IPS-15b (cell line): Measurements from ENCODE around the gene SMAP1.

Experiments
- H3K27me3 ChIP-seq: one replicate; pipeline ENCODE4 v1.6.1; 2013; ENCODE audit warnings: low read length; ENCODE audit not compliant: control insufficient read depth, insufficient read depth
- H3K36me3 ChIP-seq: one replicate; pipeline ENCODE4 v1.6.1; 2013; ENCODE audit warnings: low read length; ENCODE audit not compliant: control insufficient read depth, insufficient read depth
- H3K4me1 ChIP-seq: one replicate; pipeline ENCODE4 v1.6.1; 2013; ENCODE audit warnings: mild to moderate bottlenecking, low read length; ENCODE audit not compliant: control insufficient read depth, insufficient read depth
- H3K4me3 ChIP-seq: one replicate; pipeline ENCODE4 v1.5.1; 2013; ENCODE audit warnings: low read depth, low read length
- H3K9ac ChIP-seq: one replicate; pipeline ENCODE4 v1.6.1; 2013; ENCODE audit warnings: low read depth, mild to moderate bottlenecking, low read length
- H3K9me3 ChIP-seq: one replicate; pipeline ENCODE4 v1.6.1; 2013; ENCODE audit warnings: mild to moderate bottlenecking, low read length; ENCODE audit not compliant: control insufficient read depth, insufficient read depth

Gene SMAP1

DNA sequence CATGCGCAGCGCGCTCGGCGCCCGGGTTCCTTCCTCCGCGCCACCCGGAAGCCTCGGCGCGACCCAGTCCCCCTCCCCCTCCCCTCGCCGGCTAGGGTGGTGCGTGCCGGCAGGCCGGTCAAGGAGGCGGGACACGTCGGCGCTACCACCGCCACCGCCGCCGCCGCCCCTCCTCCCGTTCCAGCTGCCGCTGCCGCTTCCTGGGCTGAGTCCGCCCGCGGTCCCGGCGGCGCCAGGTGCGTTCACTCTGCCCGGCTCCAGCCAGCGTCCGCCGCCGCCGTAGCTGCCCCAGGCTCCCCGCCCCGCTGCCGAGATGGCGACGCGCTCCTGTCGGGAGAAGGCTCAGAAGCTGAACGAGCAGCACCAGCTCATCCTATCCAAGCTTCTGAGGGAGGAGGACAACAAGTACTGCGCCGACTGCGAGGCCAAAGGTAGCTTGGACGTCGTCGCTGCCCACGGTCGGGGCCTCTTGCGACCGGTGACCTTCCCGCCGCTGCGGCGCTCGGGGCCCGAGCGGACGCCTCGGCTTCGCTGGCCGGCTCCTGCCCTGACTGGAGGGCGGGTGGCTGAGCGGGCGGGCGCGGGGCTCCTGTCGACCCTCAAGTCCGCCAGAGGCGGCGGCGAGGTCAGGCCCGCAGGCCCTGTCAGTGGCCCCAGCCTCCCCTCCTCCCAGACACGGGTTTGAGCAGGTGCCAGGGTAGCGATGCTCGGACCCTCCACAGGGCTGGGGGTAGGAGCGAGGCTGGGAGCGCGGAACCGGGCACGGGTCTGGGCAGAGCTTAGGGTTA is at the start of gene SMAP1:
TSS of gene SMAP1 (plus strand) at position 173 of the 788 bp plus-strand sequence. CDS start at position 314, 141 bp downstream.
- Histone ChIP-seq H3K4me1 (peaks cover 18% of the 10 kb centered on the region), H3K27me3 (no peaks in the 10 kb centered on the region), H3K9ac (peak within 1 kb of the TSS; percentile 81), H3K4me3 (peak within 1 kb of the TSS; percentile 86), H3K36me3 (no peaks in the 10 kb centered on the region), H3K9me3 (no peaks in the 10 kb centered on the region)

- Histone ChIP-seq H3K36me3 (no peaks in the 10 kb centered on the region), H3K27me3 (no peaks in the 10 kb centered on the region), H3K9ac (no peak overlapping the region), H3K9me3 (no peaks in the 10 kb centered on the region), H3K4me3 (no peak overlapping the region), H3K4me1 (no peaks in the 10 kb centered on the region)
Measured at GRCh38 chr6:70620746-70621145, 46.9 kb upstream of the SMAP1 start.

GRCh38 chr6:70622461-70622860 is 45.2 kb upstream of the SMAP1 start:
- Histone ChIP-seq H3K4me3 (no peak overlapping the region), H3K4me1 (no peaks in the 10 kb centered on the region), H3K9me3 (no peaks in the 10 kb centered on the region), H3K27me3 (no peaks in the 10 kb centered on the region), H3K36me3 (no peaks in the 10 kb centered on the region), H3K9ac (no peak overlapping the region)

- Histone ChIP-seq H3K4me3 (no peak overlapping the region), H3K27me3 (no peaks in the 10 kb centered on the region), H3K9me3 (no peaks in the 10 kb centered on the region), H3K36me3 (no peaks in the 10 kb centered on the region), H3K4me1 (no peaks in the 10 kb centered on the region), H3K9ac (no peak overlapping the region)
Measured at GRCh38 chr6:70625436-70625835, 42.2 kb upstream of the SMAP1 start.

DNA sequence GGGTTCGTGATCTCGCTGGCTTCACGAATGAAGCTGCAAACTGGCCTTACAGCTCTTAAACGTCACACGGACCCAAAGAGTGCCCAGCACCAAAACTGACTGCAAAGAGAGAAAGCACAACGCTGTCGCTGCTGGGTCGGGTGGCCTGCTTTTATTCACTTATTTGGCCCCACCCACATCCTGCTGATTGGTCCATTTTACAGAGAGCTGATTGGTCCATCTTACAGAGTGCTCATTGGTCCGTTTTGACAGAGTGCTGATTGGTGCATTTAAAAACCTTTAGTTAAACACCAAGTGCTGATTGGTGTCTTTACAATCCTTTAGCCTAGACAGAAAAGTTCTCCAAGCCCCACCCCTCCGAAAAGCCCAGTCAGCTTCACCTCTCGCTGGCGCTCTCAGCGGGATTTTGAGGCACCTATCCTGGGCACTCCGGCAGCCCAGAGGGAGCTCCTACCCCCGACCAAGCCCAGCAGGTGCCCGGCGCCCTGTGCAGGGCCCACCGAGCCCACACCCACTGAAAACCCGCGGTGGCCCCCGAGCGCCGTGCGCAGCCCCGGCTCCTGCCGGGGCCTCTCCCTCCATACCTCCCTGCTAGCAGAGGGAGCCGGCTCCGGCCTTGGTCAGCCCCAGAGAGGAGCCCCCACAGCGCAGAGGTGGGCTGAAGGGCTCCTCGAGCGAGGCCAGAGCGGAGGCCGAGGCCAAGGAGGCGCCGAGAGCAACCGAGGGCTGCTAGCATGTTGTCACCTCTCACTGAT is 40.0 kb upstream of the SMAP1 start:
- Histone ChIP-seq H3K4me3 (no peak overlapping the region), H3K9me3 (no peaks in the 10 kb centered on the region), H3K4me1 (no peaks in the 10 kb centered on the region), H3K36me3 (no peaks in the 10 kb centered on the region), H3K27me3 (no peaks in the 10 kb centered on the region), H3K9ac (no peak overlapping the region)

DNA sequence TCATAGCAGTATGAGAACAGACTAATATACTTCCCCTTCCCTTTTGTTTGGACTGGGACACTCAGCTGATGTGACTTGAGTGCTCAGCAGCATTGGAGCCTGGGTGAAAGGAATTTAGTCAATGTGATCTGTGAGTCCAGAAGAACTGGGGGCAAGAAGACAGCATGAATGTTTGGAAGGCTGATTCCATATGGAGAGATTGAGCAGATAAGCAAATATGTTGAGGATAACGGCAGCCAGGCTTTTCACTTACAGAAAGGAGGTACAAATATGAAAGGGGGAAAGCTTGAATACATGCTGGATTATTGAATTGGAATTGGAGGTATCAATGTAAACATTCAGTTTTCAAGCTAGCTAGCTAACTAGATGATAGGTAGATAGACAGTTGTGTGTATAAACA is 37.8 kb upstream of the SMAP1 start:
- Histone ChIP-seq H3K4me1 (no peaks in the 10 kb centered on the region), H3K9ac (no peak overlapping the region), H3K4me3 (no peak overlapping the region), H3K27me3 (no peaks in the 10 kb centered on the region), H3K9me3 (no peaks in the 10 kb centered on the region), H3K36me3 (no peaks in the 10 kb centered on the region)

GRCh38 chr6:70633870-70634269 is 33.8 kb upstream of the SMAP1 start:
- Histone ChIP-seq H3K4me1 (no peaks in the 10 kb centered on the region), H3K27me3 (no peaks in the 10 kb centered on the region), H3K9ac (no peak overlapping the region), H3K4me3 (no peak overlapping the region), H3K36me3 (no peaks in the 10 kb centered on the region), H3K9me3 (no peaks in the 10 kb centered on the region)

DNA sequence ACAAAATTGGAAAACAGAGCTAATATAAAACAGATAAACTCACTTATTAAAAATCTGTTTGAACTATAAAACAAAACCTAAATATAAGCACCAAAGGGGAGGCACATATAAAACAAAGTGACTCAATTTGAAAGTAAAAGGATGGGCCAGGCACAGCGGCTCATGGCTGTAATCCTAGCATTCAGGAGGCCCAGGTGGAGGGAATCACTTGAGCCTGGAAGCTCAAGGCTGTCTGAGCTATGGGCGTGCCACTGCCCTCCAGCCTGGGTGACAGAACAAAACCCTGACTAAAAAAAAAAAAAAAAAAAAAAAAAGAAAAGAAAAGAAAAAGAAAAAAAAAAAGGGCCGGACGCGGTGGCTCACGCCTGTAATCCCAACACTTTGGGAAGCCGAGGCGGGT is 31.1 kb upstream of the SMAP1 start:
- Histone ChIP-seq H3K9me3 (no peaks in the 10 kb centered on the region), H3K27me3 (no peaks in the 10 kb centered on the region), H3K4me1 (no peaks in the 10 kb centered on the region), H3K9ac (no peak overlapping the region), H3K4me3 (no peak overlapping the region), H3K36me3 (no peaks in the 10 kb centered on the region)

DNA sequence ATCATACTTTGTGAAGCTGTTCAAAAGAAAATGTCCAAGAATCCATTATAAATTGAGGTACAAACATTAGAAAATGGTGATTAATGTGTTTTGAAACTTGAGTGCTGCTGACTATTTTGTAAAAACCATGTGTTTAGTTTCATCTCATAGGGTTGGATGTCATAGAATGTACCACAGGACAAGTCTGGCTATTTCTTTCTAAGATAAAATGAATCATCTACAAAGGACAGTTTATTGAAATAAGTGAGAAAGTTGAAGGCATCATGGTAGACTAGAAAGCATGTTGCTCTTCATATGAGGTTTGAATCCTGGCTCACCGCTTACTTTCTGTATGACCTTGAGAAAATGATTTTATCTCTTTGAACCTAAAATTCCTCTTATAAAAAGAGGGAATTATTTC is 29.2 kb upstream of the SMAP1 start:
- Histone ChIP-seq H3K36me3 (no peaks in the 10 kb centered on the region), H3K4me1 (no peaks in the 10 kb centered on the region), H3K4me3 (no peak overlapping the region), H3K9ac (no peak overlapping the region), H3K27me3 (no peaks in the 10 kb centered on the region), H3K9me3 (no peaks in the 10 kb centered on the region)

DNA sequence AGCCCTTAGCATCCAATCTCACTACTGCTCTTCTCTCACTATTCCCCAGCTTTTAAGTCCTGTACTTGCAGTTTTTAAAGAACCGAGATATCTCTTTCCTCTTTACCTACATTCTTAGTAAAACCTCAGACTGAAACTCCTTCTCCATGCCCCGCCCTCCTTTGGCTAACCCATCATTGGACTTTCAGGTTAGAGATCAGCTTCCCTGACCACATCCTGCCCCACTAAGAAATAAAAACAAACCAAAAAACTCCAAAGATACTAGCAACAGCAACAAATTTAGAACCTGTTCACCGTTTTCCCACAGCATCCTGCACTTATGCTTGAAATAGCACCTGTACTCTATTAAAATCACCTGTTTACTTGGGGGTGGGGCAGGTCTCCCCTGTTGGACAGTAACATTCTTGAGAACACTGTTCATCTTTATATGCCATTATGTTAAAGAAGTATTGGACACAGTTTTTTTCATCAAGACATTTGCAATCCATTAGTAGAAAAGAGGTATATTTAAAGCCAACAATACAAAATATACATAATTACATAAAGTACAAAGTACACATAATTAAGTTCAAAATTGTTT is 16.3 kb upstream of the SMAP1 start:
- Histone ChIP-seq H3K36me3 (no peaks in the 10 kb centered on the region), H3K4me1 (no peaks in the 10 kb centered on the region), H3K4me3 (no peak overlapping the region), H3K9ac (no peak overlapping the region), H3K27me3 (no peaks in the 10 kb centered on the region), H3K9me3 (no peaks in the 10 kb centered on the region)

- H3K36me3 ChIP-seq = no peaks in the 10 kb centered on the region
- H3K9ac ChIP-seq = no peak overlapping the region
- no peak overlapping the region for H3K4me3 ChIP-seq
- H3K9me3 ChIP-seq = no peaks in the 10 kb centered on the region
- no peaks in the 10 kb centered on the region for H3K27me3 ChIP-seq
- H3K4me1 ChIP-seq = no peaks in the 10 kb centered on the region
Measured at GRCh38 chr6:70652216-70652615, 15.5 kb upstream of the SMAP1 start.

- no peaks in the 10 kb centered on the region for H3K9me3 ChIP-seq
- no peaks in the 10 kb centered on the region for H3K4me1 ChIP-seq
- H3K27me3 ChIP-seq = no peaks in the 10 kb centered on the region
- H3K9ac ChIP-seq = no peak overlapping the region
- H3K4me3 ChIP-seq = no peak overlapping the region
- H3K36me3 ChIP-seq = no peaks in the 10 kb centered on the region
Measured at GRCh38 chr6:70657706-70658105, 10.0 kb upstream of the SMAP1 start.
